Panc1 (cell line): ENCODE results near the gene CCL5. TPM values are rescaled to one million over a fixed set of nuclear protein-coding genes. Genes with fewer than 3 reads are reported as not detected.

Source experiments
- total RNA-seq: library from RNA; stranded (reverse); gene quantifications from one replicate; pipeline ENCODE4 v1.2.1, GENCODE V29; 2021; ENCODE audit not compliant: unreplicated experiment

CCL5 gene
- total RNA-seq, 1 experiment from 2014 or later, result 15.9 TPM

Other genes starting within 250 kb of the CCL5 start
- 4.3 TPM for gene RASL10B, start 148.7 kb downstream of the CCL5 start, total RNA-seq
- gene GAS2L2, start 127.1 kb downstream of the CCL5 start, total RNA-seq, result not detected
- not detected for gene C17orf50, start 119.5 kb downstream of the CCL5 start, total RNA-seq
- gene MMP28, start 84.7 kb downstream of the CCL5 start, total RNA-seq, result 1.6 TPM
- gene TAF15, start 70.9 kb downstream of the CCL5 start, total RNA-seq, result 249 TPM
- gene HEATR9, start 11.5 kb downstream of the CCL5 start, total RNA-seq, result not detected
- gene RDM1, start 50.4 kb upstream of the CCL5 start, total RNA-seq, result 5.5 TPM
- not detected for gene LYZL6, start 63.4 kb upstream of the CCL5 start, total RNA-seq
- not detected for gene CCL16, start 101.1 kb upstream of the CCL5 start, total RNA-seq
- gene CCL14, start 106.4 kb upstream of the CCL5 start, total RNA-seq, result not detected
- not detected for gene CCL15, start 121.2 kb upstream of the CCL5 start, total RNA-seq
- gene CCL23, start 137.6 kb upstream of the CCL5 start, total RNA-seq, result not detected
- gene CCL18, start 183.9 kb upstream of the CCL5 start, total RNA-seq, result not detected
- 1.1 TPM for gene CCL3, start 209.8 kb upstream of the CCL5 start, total RNA-seq
- 0.51 TPM for gene CCL4, start 223.5 kb upstream of the CCL5 start, total RNA-seq